MM.1S (cell line): ENCODE data around the gene MYO1B.

Experiments
- CTCF ChIP-seq: fragments of 300-600 bp; sonication (generic); IDR thresholded peaks from 2 replicates; pipeline ENCODE4 v1.5.1; 2016; ENCODE audit warnings: antibody characterized with exemption, low read length, mixed read lengths
- EZH2 ChIP-seq: fragments of 300-600 bp; sonication (generic); optimal IDR thresholded peaks from 2 replicates; pipeline ENCODE3; 2017; ENCODE audit warnings: low read depth, mild to moderate bottlenecking, antibody characterized with exemption, low read length, mixed read lengths
- EZH2phosphoT487 ChIP-seq: fragments of 300-600 bp; sonication (generic); IDR thresholded peaks from 2 replicates; pipeline ENCODE4 v1.6.1; 2018; ENCODE audit warnings: antibody characterized with exemption, low read length

- TF ChIP-seq CTCF (no peak), EZH2 (no peak), EZH2phosphoT487 (no peak)
These were observed 113.3 kb downstream of the MYO1B start for GRCh38 chr2:191358325-191359025.
